BJ (cell line): ENCODE data around the gene OR11L1. TPM values are rescaled to one million over a fixed set of nuclear protein-coding genes. Genes with fewer than 3 reads are reported as not detected.

Source experiments
- CTCF ChIA-PET: fragments of 350-600 bp; formaldehyde crosslinking; extraction: SDS; loops from one replicate; lab custom pipeline; 2021; ENCODE audit warnings: antibody characterized with exemption, inconsistent platforms; lab: Yijun Ruan, JAX
- POLR2A ChIA-PET: fragments of 300-600 bp; sonication (Branson Sonifier 250); formaldehyde crosslinking; extraction: SDS; loops from one replicate; lab custom pipeline; 2021; ENCODE audit warnings: antibody characterized with exemption; lab: Charles Lee
- DNase-seq: peaks from one replicate; pipeline ENCODE4 v3.0.0-alpha.2; 2011; ENCODE audit warnings: low read depth
- H3K27me3 ChIP-seq: 2 replicates; pipeline ENCODE4 v1.6.0; 2011; ENCODE audit warnings: low read length; ENCODE audit not compliant: control insufficient read depth, insufficient read depth
- H3K36me3 ChIP-seq: 2 replicates; pipeline ENCODE4 v1.5.1; 2011; ENCODE audit warnings: low read length; ENCODE audit not compliant: control insufficient read depth, insufficient read depth
- H3K4me3 ChIP-seq: 2 replicates; pipeline ENCODE4 v1.5.1; 2011; ENCODE audit warnings: low read depth, mild to moderate bottlenecking, control low read depth, low read length
- polyA minus RNA-seq: library from RNA; depleted of rRNA, polyadenylated mRNA; stranded (reverse); fragments of >200 nt; gene quantifications from 2 replicates; pipeline ENCODE4 v1.2.3, GENCODE V29; 2011; rRNA and poly(A)+ RNA removed
- polyA plus RNA-seq: library from polyadenylated mRNA; depleted of rRNA; stranded (reverse); fragments of >200 nt; gene quantifications from 2 replicates; pipeline ENCODE4 v1.2.3, GENCODE V29; 2011; rRNA removed
- TF ChIP-seq, protein P1 (sequence below): IDR thresholded peaks from 2 replicates; pipeline ENCODE4 v1.5.1; 2011; ENCODE audit warnings: low read depth, mild to moderate bottlenecking, control low read depth, inconsistent platforms, low read length, moderate library complexity; ENCODE audit not compliant: insufficient read depth

The OR11L1 gene, protein sequence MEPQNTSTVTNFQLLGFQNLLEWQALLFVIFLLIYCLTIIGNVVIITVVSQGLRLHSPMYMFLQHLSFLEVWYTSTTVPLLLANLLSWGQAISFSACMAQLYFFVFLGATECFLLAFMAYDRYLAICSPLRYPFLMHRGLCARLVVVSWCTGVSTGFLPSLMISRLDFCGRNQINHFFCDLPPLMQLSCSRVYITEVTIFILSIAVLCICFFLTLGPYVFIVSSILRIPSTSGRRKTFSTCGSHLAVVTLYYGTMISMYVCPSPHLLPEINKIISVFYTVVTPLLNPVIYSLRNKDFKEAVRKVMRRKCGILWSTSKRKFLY
- polyA plus RNA-seq = not detected in 2 replicates
- polyA minus RNA-seq = not detected in 2 replicates

DNA sequence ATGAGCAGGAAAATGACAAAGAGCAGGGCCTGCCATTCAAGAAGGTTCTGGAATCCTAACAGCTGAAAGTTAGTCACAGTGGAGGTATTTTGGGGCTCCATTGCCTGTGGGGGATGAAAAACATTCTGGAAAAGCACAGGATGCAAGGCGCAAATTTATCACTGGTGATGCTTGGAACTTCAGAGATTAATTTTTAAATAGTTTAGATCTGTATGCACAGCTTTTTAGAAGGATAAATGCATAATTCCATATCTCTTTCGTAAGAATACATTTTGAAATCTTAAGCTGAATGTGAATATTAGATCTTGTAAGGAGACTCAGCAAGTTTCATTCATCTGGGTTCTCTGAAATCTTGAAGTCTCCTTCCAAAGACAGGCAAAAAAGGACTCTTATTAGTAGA is at the start of gene OR11L1:
TSS of gene OR11L1 (minus strand) at position 101 of the 400 bp plus-strand sequence. CDS start at position 101, 0 bp downstream.
- TF ChIP-seq, protein P1, sequence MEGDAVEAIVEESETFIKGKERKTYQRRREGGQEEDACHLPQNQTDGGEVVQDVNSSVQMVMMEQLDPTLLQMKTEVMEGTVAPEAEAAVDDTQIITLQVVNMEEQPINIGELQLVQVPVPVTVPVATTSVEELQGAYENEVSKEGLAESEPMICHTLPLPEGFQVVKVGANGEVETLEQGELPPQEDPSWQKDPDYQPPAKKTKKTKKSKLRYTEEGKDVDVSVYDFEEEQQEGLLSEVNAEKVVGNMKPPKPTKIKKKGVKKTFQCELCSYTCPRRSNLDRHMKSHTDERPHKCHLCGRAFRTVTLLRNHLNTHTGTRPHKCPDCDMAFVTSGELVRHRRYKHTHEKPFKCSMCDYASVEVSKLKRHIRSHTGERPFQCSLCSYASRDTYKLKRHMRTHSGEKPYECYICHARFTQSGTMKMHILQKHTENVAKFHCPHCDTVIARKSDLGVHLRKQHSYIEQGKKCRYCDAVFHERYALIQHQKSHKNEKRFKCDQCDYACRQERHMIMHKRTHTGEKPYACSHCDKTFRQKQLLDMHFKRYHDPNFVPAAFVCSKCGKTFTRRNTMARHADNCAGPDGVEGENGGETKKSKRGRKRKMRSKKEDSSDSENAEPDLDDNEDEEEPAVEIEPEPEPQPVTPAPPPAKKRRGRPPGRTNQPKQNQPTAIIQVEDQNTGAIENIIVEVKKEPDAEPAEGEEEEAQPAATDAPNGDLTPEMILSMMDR = no peak
- no peak within 1 kb of the TSS for H3K4me3 ChIP-seq
- H3K27me3 ChIP-seq = no peaks in the 10 kb centered on the region
- DNase-seq = no peak
- no peaks in the 10 kb centered on the region for H3K36me3 ChIP-seq
- ChIA-PET CTCF (no interaction called here), POLR2A (no interaction called here)

DNA sequence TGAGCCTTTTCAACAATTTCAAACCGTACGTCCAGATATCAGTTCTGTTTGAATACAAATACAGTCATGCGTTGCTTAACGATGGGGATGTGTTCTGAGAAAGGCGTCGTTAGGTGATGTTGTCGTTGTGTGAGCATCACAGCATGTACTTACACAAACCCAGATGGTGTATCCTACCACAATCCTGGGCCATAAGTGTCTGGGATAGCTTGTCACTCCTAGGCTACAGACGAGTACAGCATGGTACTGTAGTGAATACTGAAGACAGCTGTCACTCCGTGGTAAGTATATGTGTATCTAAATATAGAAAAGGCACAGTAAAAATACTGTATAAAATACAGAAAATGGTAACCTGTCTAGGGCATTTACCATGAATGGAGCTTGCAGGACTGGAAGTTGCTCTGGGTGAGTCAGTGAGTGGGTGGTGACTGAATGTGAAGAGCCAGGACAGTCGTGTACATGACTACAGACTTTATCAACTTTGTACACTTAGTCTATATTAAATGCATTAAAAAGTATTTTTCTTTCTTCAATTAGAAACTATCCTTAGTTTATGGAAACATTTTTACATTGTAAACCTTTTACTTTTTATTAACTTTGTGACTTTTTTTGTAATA is 43.2 kb upstream of the OR11L1 start:
- TF ChIP-seq, protein P1 = no peak

DNA sequence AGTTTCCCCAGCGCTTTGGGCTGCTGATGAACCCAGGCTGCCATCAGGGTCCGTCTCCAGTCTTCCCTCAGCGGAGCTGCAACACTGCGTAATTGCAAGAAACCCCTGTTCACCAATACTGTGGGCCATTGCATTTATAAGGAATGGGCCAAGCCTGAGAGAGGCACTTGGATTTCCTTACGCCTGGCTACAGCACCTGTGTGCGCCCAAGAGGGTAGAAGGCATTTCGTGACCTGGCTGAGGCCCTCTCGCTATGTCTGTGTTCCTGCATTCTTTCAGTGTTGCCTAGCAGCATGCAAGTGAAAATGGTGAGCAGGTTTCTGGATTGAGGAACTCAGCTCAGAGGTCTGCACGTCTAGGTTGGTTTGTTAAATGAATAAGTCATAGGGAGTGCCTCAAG is 41.6 kb upstream of the OR11L1 start:
- POLR2A ChIA-PET = no interaction called here

More for the DNA sequence above, 43.2 kb upstream of the OR11L1 start:
- Histone ChIP-seq H3K4me3 (no peak overlapping the region), H3K27me3 (no peaks in the 10 kb centered on the region), H3K36me3 (no peaks in the 10 kb centered on the region)
- POLR2A ChIA-PET = no interaction called here
- CTCF ChIA-PET = no interaction called here
- no peak for DNase-seq

DNA sequence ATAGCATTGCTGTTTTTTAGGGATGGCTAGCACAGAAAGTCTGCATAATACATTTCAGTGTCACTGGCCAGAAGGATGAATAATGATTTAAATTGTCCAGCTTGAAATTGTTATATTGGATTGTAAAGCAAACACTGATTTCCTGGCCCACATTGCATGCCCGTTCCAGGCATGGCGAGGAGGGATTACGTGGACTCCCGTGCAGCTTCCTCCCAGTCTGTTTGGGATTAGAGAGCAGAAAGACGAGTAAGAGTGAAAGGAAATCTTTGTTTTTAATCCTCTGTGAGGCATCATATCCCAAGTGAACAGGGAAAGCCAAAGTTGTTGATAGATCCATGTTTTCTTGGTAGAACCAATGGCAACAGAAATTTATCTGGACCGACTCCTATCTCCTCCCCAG is 23.7 kb upstream of the OR11L1 start:
- no peak for DNase-seq
- TF ChIP-seq, protein P1 = no peak
- ChIA-PET CTCF (no interaction called here), POLR2A (no interaction called here)
- no peak overlapping the region for H3K4me3 ChIP-seq
- no peaks in the 10 kb centered on the region for H3K27me3 ChIP-seq
- no peaks in the 10 kb centered on the region for H3K36me3 ChIP-seq

More for the DNA sequence above, 41.6 kb upstream of the OR11L1 start:
- Histone ChIP-seq H3K4me3 (no peak overlapping the region), H3K36me3 (no peaks in the 10 kb centered on the region), H3K27me3 (no peaks in the 10 kb centered on the region)
- CTCF ChIA-PET = no interaction called here
- no peak for DNase-seq
- TF ChIP-seq, protein P1 = no peak

DNA sequence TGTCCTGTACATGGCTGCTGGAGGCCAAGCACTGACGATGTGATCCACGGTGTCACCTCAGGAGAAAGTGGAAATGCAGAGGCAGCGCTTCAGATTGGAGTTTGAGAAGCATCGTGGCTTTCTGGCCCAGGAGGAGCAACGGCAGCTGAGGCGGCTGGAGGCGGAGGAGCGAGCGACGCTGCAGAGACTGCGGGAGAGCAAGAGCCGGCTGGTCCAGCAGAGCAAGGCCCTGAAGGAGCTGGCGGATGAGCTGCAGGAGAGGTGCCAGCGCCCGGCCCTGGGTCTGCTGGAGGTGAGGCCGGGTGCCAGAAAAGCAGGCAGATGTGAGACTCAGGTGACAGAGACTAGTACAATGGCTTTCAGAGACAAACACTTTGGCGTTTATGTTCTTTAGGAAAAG is 22.9 kb upstream of the OR11L1 start:
- Histone ChIP-seq H3K4me3 (no peak overlapping the region), H3K36me3 (no peaks in the 10 kb centered on the region), H3K27me3 (no peaks in the 10 kb centered on the region)
- no peak for DNase-seq
- ChIA-PET CTCF (no interaction called here), POLR2A (no interaction called here)
- TF ChIP-seq, protein P1 = no peak
